ENCODE results near the gene EIPR1.

Gene EIPR1

GRCh38 chr2:3301001-3301400, 76.6 kb downstream of the EIPR1 start:
- DNase-seq (ENCODE audit: low read depth), result no peak
- no peak overlapping the region for H3K4me3 ChIP-seq (ENCODE audit: low read depth, low read length)
- no peak for TF ChIP-seq CTCF (IDR thresholded peaks at IDR 0.05; ENCODE audit: control insufficient read depth, extremely low read depth, insufficient read depth)

GRCh38 chr2:3300224-3300995, 77.2 kb downstream of the EIPR1 start:
- no peak for TF ChIP-seq CTCF (IDR thresholded peaks at IDR 0.05; ENCODE audit: control insufficient read depth, extremely low read depth, insufficient read depth)
- DNase-seq (ENCODE audit: low read depth), result no peak
- no peak overlapping the region for H3K4me3 ChIP-seq (ENCODE audit: low read depth, low read length)

DNA sequence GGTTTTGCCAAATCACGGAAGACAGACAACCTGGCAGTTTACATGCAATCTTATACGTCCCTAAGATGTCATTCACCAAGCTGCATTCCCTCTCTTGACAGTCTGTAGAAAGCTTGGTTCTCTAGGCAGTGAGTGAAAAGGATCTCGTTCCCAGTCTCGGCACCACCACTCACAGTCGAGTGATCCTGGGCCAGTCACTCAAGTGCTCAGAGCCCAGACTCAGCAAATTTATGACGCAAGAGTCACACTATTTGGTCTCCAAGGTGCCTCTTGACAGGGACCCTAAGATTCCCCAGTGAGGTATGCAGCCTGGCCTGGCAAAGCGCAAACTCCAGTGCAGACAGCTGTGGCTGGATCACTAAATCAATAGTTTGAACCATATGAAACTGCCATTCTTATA, 77.9 kb downstream of the EIPR1 start:
- TF ChIP-seq CTCF (IDR thresholded peaks at IDR 0.05; ENCODE audit: control insufficient read depth, extremely low read depth, insufficient read depth), result no peak
- H3K4me3 ChIP-seq (ENCODE audit: low read depth, low read length), result no peak overlapping the region

DNA sequence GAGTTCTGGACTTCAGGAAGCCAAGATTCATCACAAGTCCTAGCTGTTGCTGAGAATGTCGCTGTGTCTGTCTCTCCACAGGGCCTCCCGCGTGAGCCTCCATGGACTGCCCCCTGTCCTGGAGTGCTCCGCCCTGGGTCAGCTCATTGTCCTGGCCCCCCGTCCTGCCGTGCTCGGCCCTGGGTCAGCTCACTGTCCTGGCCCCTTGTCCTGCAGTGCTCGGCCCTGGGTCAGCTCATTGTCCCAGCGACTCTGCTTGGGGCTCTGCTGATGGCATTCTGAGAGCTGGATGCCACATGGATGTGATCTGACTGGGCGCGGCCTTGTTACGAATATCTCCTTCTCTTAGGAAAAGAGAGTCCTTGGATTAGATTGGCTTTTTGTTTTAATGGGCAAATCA, 78.5 kb downstream of the EIPR1 start:
- DNase-seq (ENCODE audit: low read depth), result no peak
- H3K4me3 ChIP-seq (ENCODE audit: low read depth, low read length), result no peak overlapping the region
- no peak for TF ChIP-seq CTCF (IDR thresholded peaks at IDR 0.05; ENCODE audit: control insufficient read depth, extremely low read depth, insufficient read depth)

More for the DNA sequence above, 77.9 kb downstream of the EIPR1 start:
- no peak for DNase-seq (ENCODE audit: low read depth)

DNA sequence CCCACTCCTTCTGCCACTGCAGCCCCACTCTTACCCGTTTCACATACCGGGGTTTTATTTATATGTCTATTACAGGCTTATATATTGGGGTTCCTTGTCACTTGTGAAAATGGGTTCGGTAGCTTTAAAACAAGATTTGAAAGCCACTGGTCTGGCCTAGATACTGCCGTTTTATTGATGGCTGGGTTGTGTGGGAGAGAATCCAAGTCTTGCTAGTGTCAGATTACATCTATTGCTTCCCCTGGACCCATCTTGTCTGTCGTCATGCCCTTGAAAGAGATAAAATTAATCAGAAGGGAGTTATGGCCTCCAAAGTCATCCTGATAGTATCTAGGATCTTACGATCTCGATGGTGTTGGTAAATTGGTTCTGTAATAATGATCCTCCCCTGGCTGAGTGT, 79.4 kb downstream of the EIPR1 start:
- no peak for TF ChIP-seq CTCF (IDR thresholded peaks at IDR 0.05; ENCODE audit: control insufficient read depth, extremely low read depth, insufficient read depth)
- no peak for DNase-seq (ENCODE audit: low read depth)
- H3K4me3 ChIP-seq (ENCODE audit: low read depth, low read length), result no peak overlapping the region

DNA sequence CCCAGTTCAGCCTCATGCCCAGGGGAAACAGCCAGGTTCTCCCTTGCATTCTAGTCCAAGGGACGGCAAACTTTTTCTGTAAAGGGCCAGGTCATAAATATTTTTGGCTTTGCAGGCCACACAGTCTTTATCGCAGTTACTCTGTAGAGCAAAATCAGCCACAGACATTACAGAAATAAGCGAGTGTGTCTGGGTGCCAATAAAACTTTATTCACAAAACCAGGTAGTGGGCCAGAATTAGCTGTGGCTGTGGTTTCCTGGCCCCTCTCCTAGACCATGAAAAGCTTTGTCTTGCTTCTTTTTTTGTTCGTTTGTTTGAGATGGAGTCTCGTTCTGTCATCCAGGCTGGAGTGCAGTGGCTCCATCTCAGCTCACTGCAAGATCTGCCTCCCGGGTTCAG, 80.1 kb downstream of the EIPR1 start:
- no peak for DNase-seq (ENCODE audit: low read depth)
- H3K4me3 ChIP-seq (ENCODE audit: low read depth, low read length), result no peak overlapping the region
- TF ChIP-seq CTCF (IDR thresholded peaks at IDR 0.05; ENCODE audit: control insufficient read depth, extremely low read depth, insufficient read depth), result no peak

Measured in LNCaP clone FGC (cell line).